Measurements from ENCODE around the gene PLEKHA8.

The PLEKHA8 gene

GRCh38 chr7:30113144-30113543, 84.9 kb downstream of the PLEKHA8 start:
- H3K27ac ChIP-seq (ENCODE audit: low read length), result no peak overlapping the region
- no peaks in the 10 kb centered on the region; the same call in 1 of the 2 replicates for H3F3A ChIP-seq (ENCODE audit: insufficient read depth, low read length)
- H3K9me2 ChIP-seq (replicated peaks; ENCODE audit: insufficient read depth, low read length), result no peaks in the 10 kb centered on the region
- no peaks in the 10 kb centered on the region for H3K36me3 ChIP-seq (replicated peaks; ENCODE audit: insufficient read depth, low read length)
- H3K4me2 ChIP-seq (ENCODE audit: low read depth, low read length), result no peak overlapping the region
- no peak overlapping the region for H2AFZ ChIP-seq (ENCODE audit: low read length)
- no peaks in the 10 kb centered on the region for H3K27me3 ChIP-seq (replicated peaks; ENCODE audit: insufficient read depth, low read length)
- no peaks in the 10 kb centered on the region for H4K20me1 ChIP-seq (ENCODE audit: insufficient read depth, low read length)
- DNase-seq, result no peak
- no peak overlapping the region for H3K9ac ChIP-seq (ENCODE audit: low read length)
- TF ChIP-seq EZH2 (optimal IDR thresholded peaks at IDR 0.05; ENCODE audit: low read depth, low read length), result no peak
- TF ChIP-seq EZH2phosphoT487 (IDR thresholded peaks at IDR 0.05; ENCODE audit: low read length), result no peak
- TF ChIP-seq, protein P1, sequence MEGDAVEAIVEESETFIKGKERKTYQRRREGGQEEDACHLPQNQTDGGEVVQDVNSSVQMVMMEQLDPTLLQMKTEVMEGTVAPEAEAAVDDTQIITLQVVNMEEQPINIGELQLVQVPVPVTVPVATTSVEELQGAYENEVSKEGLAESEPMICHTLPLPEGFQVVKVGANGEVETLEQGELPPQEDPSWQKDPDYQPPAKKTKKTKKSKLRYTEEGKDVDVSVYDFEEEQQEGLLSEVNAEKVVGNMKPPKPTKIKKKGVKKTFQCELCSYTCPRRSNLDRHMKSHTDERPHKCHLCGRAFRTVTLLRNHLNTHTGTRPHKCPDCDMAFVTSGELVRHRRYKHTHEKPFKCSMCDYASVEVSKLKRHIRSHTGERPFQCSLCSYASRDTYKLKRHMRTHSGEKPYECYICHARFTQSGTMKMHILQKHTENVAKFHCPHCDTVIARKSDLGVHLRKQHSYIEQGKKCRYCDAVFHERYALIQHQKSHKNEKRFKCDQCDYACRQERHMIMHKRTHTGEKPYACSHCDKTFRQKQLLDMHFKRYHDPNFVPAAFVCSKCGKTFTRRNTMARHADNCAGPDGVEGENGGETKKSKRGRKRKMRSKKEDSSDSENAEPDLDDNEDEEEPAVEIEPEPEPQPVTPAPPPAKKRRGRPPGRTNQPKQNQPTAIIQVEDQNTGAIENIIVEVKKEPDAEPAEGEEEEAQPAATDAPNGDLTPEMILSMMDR (IDR thresholded peaks at IDR 0.05; ENCODE audit: low read length), result no peak
- H3K4me3 ChIP-seq (ENCODE audit: low read length), result no peak overlapping the region
- no peaks in the 10 kb centered on the region for H3K79me2 ChIP-seq (ENCODE audit: low read length)
- no peaks in the 10 kb centered on the region for H3K9me3 ChIP-seq (replicated peaks; ENCODE audit: insufficient read depth, low read length)
- 0 out of 2 replicates have a peak, but pooled peaks cover 6% of the 10 kb centered on the region for H3K4me1 ChIP-seq (ENCODE audit: low read length)

DNA sequence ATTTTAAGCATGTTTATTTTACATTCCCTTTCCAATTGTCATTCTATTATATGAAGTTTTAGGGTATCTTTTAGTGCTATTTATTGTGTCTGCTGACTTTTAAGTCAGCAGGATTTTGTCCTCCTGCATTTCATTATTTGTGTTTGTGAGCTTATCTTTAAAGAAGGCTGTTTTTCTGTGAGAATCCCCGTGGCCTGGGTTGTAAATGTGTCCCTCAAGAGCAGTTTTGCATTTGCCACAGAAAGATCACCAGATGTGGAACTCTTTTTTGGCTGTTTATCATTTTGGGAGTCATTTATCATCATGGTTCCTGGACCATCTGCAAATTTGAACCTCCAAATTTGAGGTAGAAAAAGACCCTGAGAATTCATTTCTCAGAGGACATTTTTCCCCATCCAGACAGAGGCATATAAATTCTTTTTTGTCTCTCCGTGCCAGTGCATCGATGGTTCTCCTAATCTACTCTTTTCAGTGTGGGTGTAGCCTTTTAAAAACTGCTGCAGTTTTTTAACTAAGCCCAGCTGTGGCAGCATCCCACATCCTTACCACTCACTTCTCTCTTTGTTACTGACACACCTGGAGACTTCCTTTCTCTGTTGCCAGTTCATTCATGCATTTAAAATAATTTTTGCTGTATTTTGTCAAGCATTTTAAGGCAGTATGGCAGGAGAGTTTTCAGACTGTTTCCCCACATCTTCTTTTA, 86.5 kb downstream of the PLEKHA8 start:
- no peaks in the 10 kb centered on the region for H4K20me1 ChIP-seq (ENCODE audit: insufficient read depth, low read length)
- H3K4me1 ChIP-seq (ENCODE audit: low read length), result 0 out of 2 replicates have a peak, but pooled peaks cover 6% of the 10 kb centered on the region
- H3K9ac ChIP-seq (ENCODE audit: low read length), result no peak overlapping the region

GRCh38 chr7:30115709-30116297, 87.6 kb downstream of the PLEKHA8 start:
- no peak for TF ChIP-seq EZH2 (optimal IDR thresholded peaks at IDR 0.05; ENCODE audit: low read depth, low read length)
- TF ChIP-seq, protein P1 (IDR thresholded peaks at IDR 0.05; ENCODE audit: low read length), result no peak
- no peak for TF ChIP-seq EZH2phosphoT487 (IDR thresholded peaks at IDR 0.05; ENCODE audit: low read length)
- Histone ChIP-seq H3K9me2 (replicated peaks; ENCODE audit: insufficient read depth, low read length) (no peaks in the 10 kb centered on the region), H3F3A (ENCODE audit: insufficient read depth, low read length) (no peaks in the 10 kb centered on the region; the same call in 1 of the 2 replicates), H3K79me2 (ENCODE audit: low read length) (no peaks in the 10 kb centered on the region), H3K36me3 (replicated peaks; ENCODE audit: insufficient read depth, low read length) (no peaks in the 10 kb centered on the region), H3K27ac (ENCODE audit: low read length) (no peak overlapping the region), H3K4me1 (ENCODE audit: low read length) (0 out of 2 replicates have a peak, but pooled peaks cover 6% of the 10 kb centered on the region), H3K9me3 (replicated peaks; ENCODE audit: insufficient read depth, low read length) (no peaks in the 10 kb centered on the region), H3K4me3 (ENCODE audit: low read length) (no peak overlapping the region), H4K20me1 (ENCODE audit: insufficient read depth, low read length) (no peaks in the 10 kb centered on the region), H3K27me3 (replicated peaks; ENCODE audit: insufficient read depth, low read length) (no peaks in the 10 kb centered on the region), H3K4me2 (ENCODE audit: low read depth, low read length) (no peak overlapping the region), H3K9ac (ENCODE audit: low read length) (no peak overlapping the region), H2AFZ (ENCODE audit: low read length) (no peak overlapping the region)
- no peak for DNase-seq

More for the DNA sequence above, 86.5 kb downstream of the PLEKHA8 start:
- Histone ChIP-seq H3K4me2 (ENCODE audit: low read depth, low read length) (no peak overlapping the region), H3K27me3 (replicated peaks; ENCODE audit: insufficient read depth, low read length) (no peaks in the 10 kb centered on the region), H3K79me2 (ENCODE audit: low read length) (no peaks in the 10 kb centered on the region), H3K4me3 (ENCODE audit: low read length) (no peak overlapping the region), H2AFZ (ENCODE audit: low read length) (no peak overlapping the region), H3K27ac (ENCODE audit: low read length) (no peak overlapping the region), H3K9me3 (replicated peaks; ENCODE audit: insufficient read depth, low read length) (no peaks in the 10 kb centered on the region), H3F3A (ENCODE audit: insufficient read depth, low read length) (no peaks in the 10 kb centered on the region; the same call in 1 of the 2 replicates), H3K36me3 (replicated peaks; ENCODE audit: insufficient read depth, low read length) (no peaks in the 10 kb centered on the region), H3K9me2 (replicated peaks; ENCODE audit: insufficient read depth, low read length) (no peaks in the 10 kb centered on the region)
- peak; percentile 9 for DNase-seq
- TF ChIP-seq EZH2 (optimal IDR thresholded peaks at IDR 0.05; ENCODE audit: low read depth, low read length), result no peak
- TF ChIP-seq, protein P1 (IDR thresholded peaks at IDR 0.05; ENCODE audit: low read length), result no peak
- no peak for TF ChIP-seq EZH2phosphoT487 (IDR thresholded peaks at IDR 0.05; ENCODE audit: low read length)
